A375 (cell line): ENCODE measurements around the gene SH3BP5L. TPM values are rescaled to one million over a fixed set of nuclear protein-coding genes. Genes with fewer than 3 reads are reported as not detected.

ENCODE experiments used
- small RNA-seq: library from RNA; depleted of rRNA; stranded (forward); fragments of <200 nt; gene quantifications from one replicate; pipeline ENCODE3, GENCODE V24; 2014
- total RNA-seq: library from RNA; depleted of rRNA; stranded (reverse); fragments of >200 nt; shearing (Covaris generic); gene quantifications from 2 replicates; pipeline ENCODE4 v1.2.3, GENCODE V29; 2014; rRNA removed

Gene SH3BP5L
- 33.2 and 37.3 TPM in 2 replicates for total RNA-seq

DNA sequence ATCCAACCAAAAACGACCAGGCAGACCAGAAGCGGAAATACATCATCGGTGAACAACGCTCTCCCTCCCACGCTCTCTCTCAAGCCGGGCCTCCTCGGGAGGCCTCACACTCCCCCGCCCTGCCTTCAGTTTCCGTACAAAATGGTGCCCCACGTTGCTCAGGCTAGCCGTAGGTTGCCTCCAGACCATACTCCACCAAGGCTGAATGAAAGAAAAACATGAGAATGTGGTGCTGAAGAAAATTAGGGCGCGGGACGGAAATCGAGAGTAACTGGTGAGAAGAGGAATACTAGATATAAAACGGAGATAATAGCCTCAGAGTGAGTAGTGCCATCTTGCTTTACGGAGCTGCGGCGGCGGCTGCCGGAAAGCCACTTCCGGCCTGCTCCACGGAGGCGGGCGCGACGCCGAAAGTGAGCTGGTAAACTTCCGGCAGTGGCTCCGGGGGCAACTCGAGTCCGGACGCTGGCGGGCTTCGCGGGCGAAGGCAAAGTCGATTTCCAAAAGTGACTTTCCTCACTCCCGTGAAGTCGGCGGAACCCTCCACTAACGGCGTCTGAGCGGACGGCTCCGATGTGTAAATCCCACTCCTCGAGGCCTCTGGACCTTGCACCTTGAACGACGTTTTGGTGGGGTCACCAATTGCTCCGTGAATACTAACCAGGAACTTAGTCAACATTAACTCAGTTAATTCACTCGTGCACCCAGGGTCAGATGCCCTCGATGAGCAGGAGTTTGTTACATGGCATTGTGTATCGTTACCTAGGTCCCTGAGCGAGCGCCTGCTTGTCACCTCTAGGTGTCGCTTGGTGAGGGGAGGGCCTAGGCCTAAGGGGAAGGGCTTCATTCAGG lies at the start of gene SH3BP5L:
TSS of gene SH3BP5L (minus strand) at position 7 of the 852 bp plus-strand sequence. CDS start 980 bp downstream, outside the sequence.

DNA sequence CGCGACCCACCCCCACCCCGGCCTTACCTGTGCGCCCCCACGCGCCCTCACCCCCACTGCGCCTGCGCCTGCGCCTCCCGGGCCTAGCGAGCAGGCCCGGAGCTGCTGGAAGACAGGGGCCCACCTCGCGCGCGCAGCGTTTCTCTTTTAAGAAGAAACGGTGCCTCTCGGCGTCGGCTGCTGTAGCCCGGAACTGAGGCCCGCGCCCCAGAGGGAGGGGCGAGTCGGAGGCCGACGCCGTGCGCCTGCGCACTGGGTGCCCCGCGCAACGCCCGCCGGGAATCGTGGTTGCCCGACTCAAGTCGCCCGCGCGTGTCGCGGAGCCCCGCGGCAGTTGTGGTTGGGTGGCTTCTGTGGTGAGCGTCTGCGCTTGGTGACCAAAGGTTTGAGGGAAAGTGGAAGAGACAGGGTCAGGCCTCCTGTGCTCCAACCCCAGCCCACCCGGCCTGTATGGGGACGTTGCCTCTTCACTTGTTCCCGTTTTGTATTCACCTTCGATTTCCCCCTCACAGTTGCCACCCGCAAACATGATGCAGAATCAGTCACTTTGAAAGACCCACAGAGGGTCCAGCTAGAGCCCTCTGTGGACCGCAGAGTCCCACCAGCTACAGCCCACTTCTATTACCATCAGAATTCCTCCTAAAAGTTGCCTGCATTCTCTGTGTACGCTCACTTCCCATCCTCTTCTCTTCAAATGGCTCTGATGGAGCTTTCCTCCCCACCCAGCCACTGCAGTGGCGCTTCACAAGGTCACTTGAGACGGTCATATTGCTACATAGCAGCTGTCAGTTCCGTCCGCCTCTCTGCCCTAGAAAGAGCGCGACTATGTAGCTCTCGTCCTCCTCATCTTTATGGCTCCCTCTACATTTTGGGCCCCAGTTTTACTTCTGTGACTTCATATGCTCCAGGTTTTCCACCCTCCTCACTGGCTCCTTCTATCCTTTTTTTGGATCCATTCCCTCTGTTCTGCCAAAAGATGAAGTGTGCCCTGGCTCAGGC lies 33.5 kb upstream of the SH3BP5L start, which contains the start of gene ZNF692:
TSS of gene ZNF692 (minus strand) at position 195 of the 999 bp plus-strand sequence. CDS start 776 bp downstream, outside the sequence.

DNA sequence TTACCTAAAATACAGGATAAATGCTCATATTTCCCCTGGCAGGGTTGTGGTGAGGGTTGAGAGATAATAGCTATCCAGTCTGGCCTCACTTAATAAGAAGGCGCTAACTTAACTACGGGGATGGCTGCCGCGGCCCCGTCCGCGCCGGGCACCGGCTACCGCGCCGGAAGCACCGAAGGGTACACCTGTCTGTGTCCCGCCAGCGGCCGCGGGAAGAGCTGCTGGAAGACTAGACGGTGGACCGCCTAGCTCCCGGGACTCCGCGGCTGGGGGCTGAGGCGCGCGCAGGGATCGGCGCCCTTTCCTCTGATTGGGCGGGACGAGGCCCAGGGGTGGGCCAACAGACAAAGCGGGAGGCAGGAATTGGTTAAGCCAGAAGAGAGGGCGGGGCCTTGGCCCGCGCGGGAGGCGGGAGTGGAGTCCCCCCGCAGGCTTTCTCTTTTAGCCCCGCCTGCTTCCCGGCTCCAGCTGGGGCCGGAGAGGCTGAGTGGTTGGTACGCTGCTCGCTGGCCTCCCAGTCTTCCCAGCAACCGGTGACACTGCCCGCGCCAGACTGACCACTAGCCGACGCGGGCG lies 12.2 kb upstream of the SH3BP5L start, which contains the start of gene ZNF672:
TSS of gene ZNF672 (plus strand) at position 444 of the 576 bp plus-strand sequence. CDS start 9,051 bp downstream, outside the sequence.

Small RNAs within 50 kb of the gene (small RNA-seq; reads per million reads assigned to genes)
- gene MIR3124 = not detected

Other genes with a start within 250 kb of the SH3BP5L start
- gene OR2T10, start 228.2 kb downstream of the SH3BP5L start, total RNA-seq = not detected in 2 replicates
- not detected in 2 replicates for gene OR2T11, start 190.8 kb downstream of the SH3BP5L start, total RNA-seq
- gene OR2T35, start 180.6 kb downstream of the SH3BP5L start, total RNA-seq = not detected in 2 replicates
- not detected in 2 replicates for gene OR2T27, start 170.4 kb downstream of the SH3BP5L start, total RNA-seq
- not detected in 2 replicates for gene OR14I1, start 123.1 kb downstream of the SH3BP5L start, total RNA-seq
- 0.56 TPM in 1 of 2 replicates, not detected in the other for gene LYPD8, start 70.2 kb downstream of the SH3BP5L start, total RNA-seq
- 32.2 and 35.4 TPM in 2 replicates for gene ZNF672, start 12.3 kb upstream of the SH3BP5L start, total RNA-seq
- gene ZNF692, start 33.2 kb upstream of the SH3BP5L start, total RNA-seq = 32.9 and 42.2 TPM in 2 replicates
- gene PGBD2, start 80.3 kb upstream of the SH3BP5L start, total RNA-seq = 7.3 and 8.1 TPM in 2 replicates